ENCODE measurements around the gene LGI1.

- TF ChIP-seq, protein P1, sequence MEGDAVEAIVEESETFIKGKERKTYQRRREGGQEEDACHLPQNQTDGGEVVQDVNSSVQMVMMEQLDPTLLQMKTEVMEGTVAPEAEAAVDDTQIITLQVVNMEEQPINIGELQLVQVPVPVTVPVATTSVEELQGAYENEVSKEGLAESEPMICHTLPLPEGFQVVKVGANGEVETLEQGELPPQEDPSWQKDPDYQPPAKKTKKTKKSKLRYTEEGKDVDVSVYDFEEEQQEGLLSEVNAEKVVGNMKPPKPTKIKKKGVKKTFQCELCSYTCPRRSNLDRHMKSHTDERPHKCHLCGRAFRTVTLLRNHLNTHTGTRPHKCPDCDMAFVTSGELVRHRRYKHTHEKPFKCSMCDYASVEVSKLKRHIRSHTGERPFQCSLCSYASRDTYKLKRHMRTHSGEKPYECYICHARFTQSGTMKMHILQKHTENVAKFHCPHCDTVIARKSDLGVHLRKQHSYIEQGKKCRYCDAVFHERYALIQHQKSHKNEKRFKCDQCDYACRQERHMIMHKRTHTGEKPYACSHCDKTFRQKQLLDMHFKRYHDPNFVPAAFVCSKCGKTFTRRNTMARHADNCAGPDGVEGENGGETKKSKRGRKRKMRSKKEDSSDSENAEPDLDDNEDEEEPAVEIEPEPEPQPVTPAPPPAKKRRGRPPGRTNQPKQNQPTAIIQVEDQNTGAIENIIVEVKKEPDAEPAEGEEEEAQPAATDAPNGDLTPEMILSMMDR (IDR thresholded peaks at IDR 0.05; ENCODE audit: insufficient read depth, low read length, poor library complexity, severe bottlenecking), result no peak
- no peak for TF ChIP-seq EZH2phosphoT487 (conservative IDR thresholded peaks at IDR 0.05; ENCODE audit: low read length)
These were observed 26.3 kb downstream of the LGI1 start for GRCh38 chr10:93784059-93784458.

Data from SU-DHL-6 (cell line).